Smooth muscle cell (in vitro differentiated cells): Measurements from ENCODE around the gene DPYSL4. TPM values are rescaled to one million over a fixed set of nuclear protein-coding genes. Genes with fewer than 3 reads are reported as not detected.
A peak's percentile ranks its signal among the peaks of the same experiment; 100 is the strongest.

Source experiments
- DNase-seq: peaks from one replicate; lab custom pipeline; 2025; ENCODE audit not compliant: unreplicated experiment; lab: John Stamatoyannopoulos, UW
- H2AFZ ChIP-seq: fragments of 200-600 bp; sonication (generic); 2 replicates; pipeline ENCODE4 v1.6.0; 2016; ENCODE audit warnings: antibody characterized with exemption, low read depth, mild to moderate bottlenecking
- H3F3A ChIP-seq: fragments of 200-600 bp; sonication (generic); 2 replicates; pipeline ENCODE4 v1.6.0; 2017; ENCODE audit warnings: antibody characterized with exemption, low read depth
- H3K27ac ChIP-seq: fragments of 200-600 bp; sonication (generic); 2 replicates; pipeline ENCODE4 v1.5.1; 2016; ENCODE audit warnings: low read depth, mild to moderate bottlenecking
- H3K27me3 ChIP-seq: fragments of 200-600 bp; sonication (generic); 2 replicates; pipeline ENCODE4 v1.6.1; 2016; ENCODE audit warnings: low read depth, mild to moderate bottlenecking
- H3K36me3 ChIP-seq: fragments of 200-600 bp; sonication (generic); 2 replicates; pipeline ENCODE4 v1.5.1; 2016; ENCODE audit warnings: low read depth
- H3K4me1 ChIP-seq: fragments of 200-600 bp; sonication (generic); 2 replicates; pipeline ENCODE4 v1.5.1; 2016; ENCODE audit warnings: low read depth
- H3K4me2 ChIP-seq: fragments of 200-600 bp; sonication (generic); 2 replicates; pipeline ENCODE4 v1.6.0; 2016; ENCODE audit warnings: mild to moderate bottlenecking
- H3K4me3 ChIP-seq: fragments of 200-600 bp; sonication (generic); 2 replicates; pipeline ENCODE4 v1.5.1; 2016; ENCODE audit warnings: mild to moderate bottlenecking
- H3K79me2 ChIP-seq: fragments of 200-600 bp; sonication (generic); 2 replicates; pipeline ENCODE4 v1.6.0; 2016; ENCODE audit warnings: low read depth, mild to moderate bottlenecking
- H3K9ac ChIP-seq: fragments of 200-600 bp; sonication (generic); 2 replicates; pipeline ENCODE4 v1.6.0; 2016; ENCODE audit warnings: low read depth
- H3K9me3 ChIP-seq: fragments of 200-600 bp; sonication (generic); replicated peaks from 2 replicates; pipeline ENCODE4 v1.5.1; 2016; ENCODE audit warnings: low read depth
- H4K20me1 ChIP-seq: fragments of 200-600 bp; sonication (generic); 2 replicates; pipeline ENCODE4 v1.6.0; 2016; ENCODE audit warnings: low read depth
- WGBS: methylation state at CpG from one replicate; pipeline ENCODE4 v1.1.7; 2016; ENCODE audit warnings: low lambda C conversion rate; 5-methylcytosine and 5-hydroxymethylcytosine counted together
- polyA plus RNA-seq: library from polyadenylated mRNA; unstranded; fragments of >200 nt; fragmentation: Nextera tagmentation; extraction: Ambion mirVana; gene quantifications from 2 replicates; pipeline ENCODE4 v1.2.1, GENCODE V29; 2016
- total RNA-seq: library from RNA; depleted of rRNA; stranded (reverse); fragments of >200 nt; gene quantifications from 2 replicates; pipeline ENCODE4 v1.2.3, GENCODE V29; 2014
- TF ChIP-seq, protein P1 (sequence below): fragments of 200-600 bp; sonication (generic); IDR thresholded peaks from 2 replicates; pipeline ENCODE4 v1.5.1; 2017; ENCODE audit warnings: borderline replicate concordance, mild to moderate bottlenecking, antibody characterized with exemption; ENCODE audit not compliant: insufficient read depth, poor library complexity, severe bottlenecking

The DPYSL4 gene
- total and polyA plus RNA-seq, 2 experiments from 2014 or later: 6.0 to 7.4 TPM

GRCh38 chr10:132248455-132249225, 61.9 kb downstream of the DPYSL4 start:
- H3F3A ChIP-seq: no peaks in the 10 kb centered on the region
- no peaks in the 10 kb centered on the region for H3K79me2 ChIP-seq
- H3K4me1 ChIP-seq: peaks cover 9% of the 10 kb centered on the region
- no peaks in the 10 kb centered on the region for H3K27me3 ChIP-seq
- H3K9me3 ChIP-seq: no peaks in the 10 kb centered on the region
- DNase-seq: peak; percentile 49
- WGBS: 41% methylated on average over 34 of the region's 38 CpGs
- H3K27ac ChIP-seq: no peak overlapping the region
- peak overlapping the region; percentile 42 for H3K4me3 ChIP-seq
- no peaks in the 10 kb centered on the region for H4K20me1 ChIP-seq
- TF ChIP-seq, protein P1, sequence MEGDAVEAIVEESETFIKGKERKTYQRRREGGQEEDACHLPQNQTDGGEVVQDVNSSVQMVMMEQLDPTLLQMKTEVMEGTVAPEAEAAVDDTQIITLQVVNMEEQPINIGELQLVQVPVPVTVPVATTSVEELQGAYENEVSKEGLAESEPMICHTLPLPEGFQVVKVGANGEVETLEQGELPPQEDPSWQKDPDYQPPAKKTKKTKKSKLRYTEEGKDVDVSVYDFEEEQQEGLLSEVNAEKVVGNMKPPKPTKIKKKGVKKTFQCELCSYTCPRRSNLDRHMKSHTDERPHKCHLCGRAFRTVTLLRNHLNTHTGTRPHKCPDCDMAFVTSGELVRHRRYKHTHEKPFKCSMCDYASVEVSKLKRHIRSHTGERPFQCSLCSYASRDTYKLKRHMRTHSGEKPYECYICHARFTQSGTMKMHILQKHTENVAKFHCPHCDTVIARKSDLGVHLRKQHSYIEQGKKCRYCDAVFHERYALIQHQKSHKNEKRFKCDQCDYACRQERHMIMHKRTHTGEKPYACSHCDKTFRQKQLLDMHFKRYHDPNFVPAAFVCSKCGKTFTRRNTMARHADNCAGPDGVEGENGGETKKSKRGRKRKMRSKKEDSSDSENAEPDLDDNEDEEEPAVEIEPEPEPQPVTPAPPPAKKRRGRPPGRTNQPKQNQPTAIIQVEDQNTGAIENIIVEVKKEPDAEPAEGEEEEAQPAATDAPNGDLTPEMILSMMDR: no peak
- peak overlapping the region; percentile 59 for H2AFZ ChIP-seq
- H3K9ac ChIP-seq: no peak overlapping the region
- H3K4me2 ChIP-seq: peak overlapping the region; percentile 85
- H3K36me3 ChIP-seq: no peaks in the 10 kb centered on the region

- no peaks in the 10 kb centered on the region for H3K27me3 ChIP-seq
- H4K20me1 ChIP-seq: no peaks in the 10 kb centered on the region
- 89% methylated on average over 10 of the region's 11 CpGs for WGBS
- H3K4me1 ChIP-seq: peaks cover 9% of the 10 kb centered on the region
- no peak overlapping the region for H2AFZ ChIP-seq
- no peak overlapping the region for H3K4me2 ChIP-seq
- H3F3A ChIP-seq: no peaks in the 10 kb centered on the region
- H3K9ac ChIP-seq: no peak overlapping the region
- H3K36me3 ChIP-seq: no peaks in the 10 kb centered on the region
- no peak overlapping the region for H3K4me3 ChIP-seq
- DNase-seq: no peak
- no peaks in the 10 kb centered on the region for H3K79me2 ChIP-seq
- TF ChIP-seq, protein P1: no peak
- no peaks in the 10 kb centered on the region for H3K9me3 ChIP-seq
- H3K27ac ChIP-seq: no peak overlapping the region
These were observed 62.5 kb downstream of the DPYSL4 start for GRCh38 chr10:132249226-132249724.

DNA sequence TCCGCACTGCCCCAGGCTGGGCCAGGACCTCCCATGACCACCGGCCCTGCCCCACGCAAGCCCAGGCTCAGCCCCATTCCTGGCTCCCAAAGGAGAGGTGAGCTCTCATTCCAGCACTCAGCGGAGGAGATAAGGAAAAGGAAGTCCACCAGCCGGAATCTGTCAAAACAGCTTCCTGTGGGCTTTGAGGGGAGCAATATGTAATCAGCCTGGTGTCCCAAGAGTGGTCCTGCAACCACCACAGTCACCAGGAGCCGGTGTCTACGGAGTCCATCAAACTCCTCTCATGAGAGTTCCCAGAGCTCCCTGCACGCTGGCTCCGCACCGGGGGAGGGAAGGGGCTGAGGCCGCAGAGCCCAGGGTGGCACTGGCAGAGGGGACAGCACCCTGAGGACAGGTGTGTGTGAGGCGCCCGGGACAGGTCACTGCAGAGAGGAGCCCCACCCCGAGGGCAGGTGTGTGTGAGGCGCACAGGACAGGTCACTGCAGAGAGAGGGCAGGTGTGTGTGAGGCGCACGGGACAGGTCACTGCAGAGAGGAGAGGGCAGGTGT, 63.2 kb downstream of the DPYSL4 start:
- H3K4me1 ChIP-seq: peaks cover 9% of the 10 kb centered on the region
- H2AFZ ChIP-seq: no peak overlapping the region
- no peaks in the 10 kb centered on the region for H3F3A ChIP-seq
- H3K27me3 ChIP-seq: no peaks in the 10 kb centered on the region
- WGBS: 89% methylated on average over 17 of the region's 17 CpGs
- H3K36me3 ChIP-seq: no peaks in the 10 kb centered on the region
- H3K27ac ChIP-seq: no peak overlapping the region
- no peak overlapping the region for H3K4me3 ChIP-seq
- H3K9ac ChIP-seq: no peak overlapping the region
- DNase-seq: no peak
- TF ChIP-seq, protein P1: no peak
- no peaks in the 10 kb centered on the region for H4K20me1 ChIP-seq
- no peaks in the 10 kb centered on the region for H3K79me2 ChIP-seq
- no peaks in the 10 kb centered on the region for H3K9me3 ChIP-seq
- no peak overlapping the region for H3K4me2 ChIP-seq
